ENCODE data around the gene CCDC200.
"Not testable (repeated sequence)": the region's sequence is repeated elsewhere in the genome, so short reads cannot be mapped to it uniquely, and the experiment has no call there.

CCDC200 gene

GRCh38 chr17:43216369-43216761, 12.1 kb downstream of the CCDC200 start:
- no peak for DNase-seq (ENCODE audit: low read depth in 2 of 2)

GRCh38 chr17:43215341-43215740, 13.1 kb downstream of the CCDC200 start:
- no peak for DNase-seq (ENCODE audit: low read depth in 2 of 2)

GRCh38 chr17:43213545-43213944, 14.9 kb downstream of the CCDC200 start:
- DNase-seq (ENCODE audit: low read depth in 2 of 2) = no peak

GRCh38 chr17:43212641-43213490, 15.6 kb downstream of the CCDC200 start:
- DNase-seq (ENCODE audit: low read depth in 2 of 2) = no peak

- DNase-seq (ENCODE audit: low read depth in 2 of 2) = peak; percentile 48 to 49
These were observed 16.7 kb downstream of the CCDC200 start, which contains the start of gene TMEM106A for GRCh38 chr17:43211480-43212402. TSS of gene TMEM106A (plus strand) at chr17:43211875. CDS start at chr17:43213042, 1,167 bp downstream.

- no peak for DNase-seq (ENCODE audit: low read depth in 2 of 2)
These were observed 17.3 kb downstream of the CCDC200 start for GRCh38 chr17:43211123-43211479.

GRCh38 chr17:43210576-43210975, 17.8 kb downstream of the CCDC200 start:
- no peak for DNase-seq (ENCODE audit: low read depth in 2 of 2)

GRCh38 chr17:43203013-43203412, 25.4 kb downstream of the CCDC200 start:
- not testable (repeated sequence) for DNase-seq (ENCODE audit: low read depth in 2 of 2)

- DNase-seq (ENCODE audit: low read depth in 2 of 2) = no peak
These were observed 28.3 kb downstream of the CCDC200 start for GRCh38 chr17:43200127-43200526.

- no peak for DNase-seq (ENCODE audit: low read depth in 2 of 2)
These were observed 28.8 kb downstream of the CCDC200 start for GRCh38 chr17:43199633-43200032.

GRCh38 chr17:43193251-43193650, 35.2 kb downstream of the CCDC200 start:
- DNase-seq (ENCODE audit: low read depth in 2 of 2) = no peak

- not testable (repeated sequence) for DNase-seq (ENCODE audit: low read depth in 2 of 2)
These were observed 41.8 kb downstream of the CCDC200 start for GRCh38 chr17:43186656-43187055.

- DNase-seq (ENCODE audit: low read depth in 2 of 2) = no peak
These were observed 44.5 kb downstream of the CCDC200 start for GRCh38 chr17:43183921-43184320.

- DNase-seq (ENCODE audit: low read depth in 2 of 2) = no peak
These were observed 52.3 kb downstream of the CCDC200 start for GRCh38 chr17:43176119-43176570.

- DNase-seq (ENCODE audit: low read depth in 2 of 2) = no peak
These were observed 53.0 kb downstream of the CCDC200 start for GRCh38 chr17:43175213-43176118.

- DNase-seq (ENCODE audit: low read depth in 2 of 2) = no peak
These were observed 56.6 kb downstream of the CCDC200 start for GRCh38 chr17:43171586-43172487.
